GM23338 (cell line): ENCODE results near the gene TXNDC2. TPM values are rescaled to one million over a fixed set of nuclear protein-coding genes. Genes with fewer than 3 reads are reported as not detected.

ENCODE experiments used
- EZH2 ChIP-seq: fragments of 200-600 bp; sonication (generic); IDR thresholded peaks from one replicate; pipeline ENCODE4 v1.8.0; 2017; ENCODE audit warnings: antibody characterized with exemption, mild to moderate bottlenecking, low read depth; ENCODE audit not compliant: unreplicated experiment
- EZH2phosphoT487 ChIP-seq: fragments of 200-600 bp; sonication (generic); IDR thresholded peaks from one replicate; pipeline ENCODE4 v1.8.1; 2018; ENCODE audit warnings: antibody characterized with exemption; ENCODE audit not compliant: unreplicated experiment
- JUNB ChIP-seq: IDR thresholded peaks from one replicate; pipeline ENCODE4 v1.6.1; 2016; ENCODE audit warnings: antibody characterized with exemption; ENCODE audit not compliant: unreplicated experiment
- NANOG ChIP-seq: IDR thresholded peaks from 2 replicates; pipeline ENCODE4 v1.6.1; 2016; ENCODE audit warnings: antibody characterized with exemption, borderline replicate concordance
- STAT1 ChIP-seq: IDR thresholded peaks from one replicate; pipeline ENCODE4 v1.6.1; 2016; ENCODE audit warnings: antibody characterized with exemption; ENCODE audit not compliant: unreplicated experiment
- ZNF462 ChIP-seq: fragments of 250-450 bp; sonication (Bioruptor Pico); IDR thresholded peaks from 2 replicates; pipeline ENCODE4 v1.5.0; 2020; ENCODE audit warnings: mild to moderate bottlenecking, moderate library complexity
- polyA plus RNA-seq: library from polyadenylated mRNA; unstranded; fragments of >200 nt; fragmentation: Nextera tagmentation; extraction: Ambion mirVana; gene quantifications from 2 replicates; pipeline ENCODE4 v1.2.1, GENCODE V29; 2016
- small RNA-seq: library from RNA; depleted of rRNA; stranded (forward); fragments of <200 nt; gene quantifications from one replicate; pipeline ENCODE3, GENCODE V24; 2014; ENCODE audit warnings: low replicate concordance
- total RNA-seq: library from RNA; depleted of rRNA; stranded (reverse); fragments of >200 nt; shearing (Covaris generic); gene quantifications from 2 replicates; pipeline ENCODE4 v1.2.3, GENCODE V29; 2014; rRNA removed

The TXNDC2 gene
- total and polyA plus RNA-seq, 2 experiments from 2014 or later, result 0.16 TPM; not detected in 1

- no peak for TF ChIP-seq ZNF462 (CRISPR knock-in tag)
- TF ChIP-seq EZH2phosphoT487, result no peak
- no peak for TF ChIP-seq EZH2
- no peak for TF ChIP-seq NANOG
- TF ChIP-seq STAT1, result no peak
- no peak for TF ChIP-seq JUNB
Measured at GRCh38 chr18:9934274-9934673, 48.5 kb downstream of the TXNDC2 start (continued).

Small RNA genes lying within 50 kb of the gene (small RNA-seq; reads per million reads assigned to genes)
- gene RNA5SP449, result not detected
- gene RNA5SP450, result 0.12 reads per million

Other genes starting within 250 kb of the TXNDC2 start
- gene RAB31, start 177.7 kb upstream of the TXNDC2 start, total RNA-seq, result 18.8 and 33.8 TPM in 2 replicates
- 34.0 and 46.1 TPM in 2 replicates for gene RAB31, start 177.7 kb upstream of the TXNDC2 start, polyA plus RNA-seq
- 166 and 178 TPM in 2 replicates for gene VAPA, start 28.0 kb downstream of the TXNDC2 start, total RNA-seq
- gene VAPA, start 28.0 kb downstream of the TXNDC2 start, polyA plus RNA-seq, result 158 and 162 TPM in 2 replicates